K562 (cell line): ENCODE measurements around the gene FRMD5. TPM values are rescaled to one million over a fixed set of nuclear protein-coding genes. Genes with fewer than 3 reads are reported as not detected.

Source experiments
- ATAC-seq: fragments of 200-7000 bp; cut with Tn5 transposase; 3 replicates; pipeline ENCODE4 v1.9.1; 2020; ENCODE audit warnings: moderate library complexity
- BruUV-seq: library from RNA; stranded (reverse); fragments of 400-500 nt; replicated peaks from 2 replicates; lab custom pipeline; 2021; lab: Mats Ljungman, UMichigan
- CTCF ChIA-PET: fragments of 300-600 bp; formaldehyde crosslinking; extraction: SDS; loops from one replicate; lab custom pipeline; 2021; ENCODE audit warnings: low intra/inter-chr PET ratio; lab: Yijun Ruan, JAX
- POLR2A ChIA-PET: fragments of 300-600, 350-650 bp; sonication (Branson Sonifier 250); formaldehyde crosslinking; extraction: SDS; loops from one replicate; lab custom pipeline; 2021; ENCODE audit warnings: antibody characterized with exemption, inconsistent platforms; lab: Yijun Ruan, JAX
- DNase-seq, 4 experiments: peaks; one replicate each; pipeline versions ENCODE4 v3.0.0 to v3.0.0-alpha.2; 2011 to 2018; ENCODE audit warnings: low spot score in 3 of 4, mixed read lengths in 3 of 4; ENCODE audit errors: extremely low read depth in 1 of 4
- FAIRE-seq: peaks from 2 replicates; lab custom pipeline; 2011; peaks lifted over from hg19 to GRCh38; lab: Jason Lieb, UNC
- H2AFZ ChIP-seq: 2 replicates; pipeline ENCODE4 v1.6.0; 2011; ENCODE audit warnings: low read depth, low read length, control low read depth, inconsistent platforms
- H3K27ac ChIP-seq: fragments of 200-600 bp; 3 replicates; pipeline ENCODE4 v1.8.0; 2011; ENCODE audit warnings: low read depth, mild to moderate bottlenecking, control low read depth, inconsistent platforms, low read length, moderate library complexity, mixed read lengths; ENCODE audit errors: extremely low read depth
- H3K27me3 ChIP-seq, 2 experiments: fragments of 300-600 bp in 1 of 2; 2 replicates in 1 of 2; 3 replicates in 1 of 2; pipeline versions ENCODE4 v1.6.0 to v1.8.0; 2011; ENCODE audit warnings: inconsistent platforms in 2 of 2, low read length in 2 of 2, mild to moderate bottlenecking in 1 of 2, mixed read lengths in 1 of 2, moderate library complexity in 1 of 2; ENCODE audit not compliant: control insufficient read depth in 2 of 2, insufficient read depth in 2 of 2
- H3K36me3 ChIP-seq: fragments of 300-600 bp; 3 replicates; pipeline ENCODE4 v1.8.0; 2011; ENCODE audit warnings: mild to moderate bottlenecking, low read length, inconsistent platforms; ENCODE audit not compliant: control insufficient read depth, insufficient read depth
- H3K4me1 ChIP-seq, 2 experiments: fragments of 200-600 bp in 1 of 2; replicated peaks in 1 of 2; 2 replicates in 1 of 2; 3 replicates in 1 of 2; pipeline versions ENCODE4 v1.5.1 to v1.8.0; 2011; ENCODE audit warnings: inconsistent platforms in 2 of 2, low read length in 2 of 2, mild to moderate bottlenecking in 1 of 2, mixed read lengths in 1 of 2, moderate library complexity in 1 of 2; ENCODE audit not compliant: control insufficient read depth in 2 of 2, insufficient read depth in 2 of 2
- H3K4me2 ChIP-seq: 2 replicates; pipeline ENCODE4 v1.6.1; 2011; ENCODE audit warnings: low read length, control low read depth, inconsistent platforms, mixed read lengths; ENCODE audit not compliant: insufficient read depth
- H3K4me3 ChIP-seq: fragments of 200-600 bp; sonication (generic), shearing (Covaris generic); 2 replicates; pipeline ENCODE4 v1.5.1; 2016; ENCODE audit warnings: control low read depth, inconsistent platforms
- H3K79me2 ChIP-seq: fragments of 200-600 bp; 3 replicates; pipeline ENCODE4 v1.8.0; 2011; ENCODE audit warnings: low read length, inconsistent platforms; ENCODE audit not compliant: control insufficient read depth, insufficient read depth
- H3K9ac ChIP-seq, 2 experiments: 2 replicates each; pipeline versions ENCODE4 v1.6.0 to v1.6.1; 2011; ENCODE audit warnings: low read depth in 2 of 2, low read length in 2 of 2, control low read depth in 1 of 2, inconsistent platforms in 1 of 2, mild to moderate bottlenecking in 1 of 2, mixed read lengths in 1 of 2; ENCODE audit not compliant: insufficient read depth in 1 of 2
- H3K9me1 ChIP-seq: one replicate; pipeline ENCODE4 v1.6.0; 2011; ENCODE audit warnings: inconsistent platforms, mild to moderate bottlenecking, low read length, moderate library complexity; ENCODE audit not compliant: control insufficient read depth, insufficient read depth
- H3K9me3 ChIP-seq: replicated peaks from 2 replicates; pipeline ENCODE4 v1.5.1; 2011; ENCODE audit warnings: low read depth, low read length, inconsistent platforms; ENCODE audit not compliant: control insufficient read depth, insufficient read depth
- H4K20me1 ChIP-seq: replicated peaks from 2 replicates; pipeline ENCODE4 v1.6.1; 2011; ENCODE audit warnings: low read length, inconsistent platforms, mixed read lengths; ENCODE audit not compliant: control insufficient read depth, insufficient read depth
- ARID2 ChIP-seq: fragments of 450-650 bp; IDR thresholded peaks from 2 replicates; pipeline ENCODE4 v1.6.1; 2017; ENCODE audit warnings: antibody characterized with exemption, mild to moderate bottlenecking
- BMI1 ChIP-seq: fragments of 150-350 bp; IDR thresholded peaks from 2 replicates; pipeline ENCODE4 v1.6.1; 2014; ENCODE audit warnings: low read length
- DACH1 ChIP-seq: fragments of 450-650 bp; IDR thresholded peaks from 2 replicates; pipeline ENCODE4 v1.6.1; 2018; ENCODE audit not compliant: partially characterized antibody
- HDAC6 ChIP-seq: IDR thresholded peaks from 2 replicates; pipeline ENCODE4 v1.6.1; 2012; ENCODE audit warnings: low read depth, mild to moderate bottlenecking, control low read depth, inconsistent platforms, low read length, moderate library complexity
- HDAC8 ChIP-seq: fragments of 450-650 bp; IDR thresholded peaks from 2 replicates; pipeline ENCODE4 v1.6.1; 2016; ENCODE audit warnings: mild to moderate bottlenecking, missing genetic modification characterization, moderate library complexity, missing compliant biosample characterization
- MAFG ChIP-seq: fragments of 450-650 bp; conservative IDR thresholded peaks from 2 replicates; pipeline ENCODE4 v1.6.1; 2016; ENCODE audit warnings: missing genetic modification characterization, missing compliant biosample characterization
- MAZ ChIP-seq, 2 experiments: fragments of 450-650 bp in 1 of 2; sonication (generic) in 1 of 2; formaldehyde crosslinking; IDR thresholded peaks in 1 of 2; conservative IDR thresholded peaks in 1 of 2; 2 replicates each; pipeline versions ENCODE4 v1.4.0 to v1.5.0; 2020; ENCODE audit warnings: mild to moderate bottlenecking in 1 of 2, missing genetic modification reagents in 1 of 2
- RFX5 ChIP-seq: IDR thresholded peaks from 2 replicates; pipeline ENCODE4 v1.6.1; 2011; ENCODE audit warnings: low read depth, mild to moderate bottlenecking, improper control_type of control experiment, low read length
- RNF2 ChIP-seq: sonication (generic); IDR thresholded peaks from 2 replicates; pipeline ENCODE4 v1.6.1; 2016
- ZKSCAN3 ChIP-seq: fragments of 250-450 bp; sonication (Bioruptor Pico); IDR thresholded peaks from 2 replicates; pipeline ENCODE4 v1.4.0; 2020
- ZNF134 ChIP-seq: fragments of 250-450 bp; sonication (Bioruptor Pico); conservative IDR thresholded peaks from 2 replicates; pipeline ENCODE4 v1.4.0; 2020
- ZNF583 ChIP-seq: fragments of 250-450 bp; sonication (Bioruptor Pico); IDR thresholded peaks from 2 replicates; pipeline ENCODE4 v1.4.0; 2020
- WGBS: fragments of 100-300 bp; shearing (Covaris generic); methylation state at CpG from one replicate; pipeline ENCODE4 v1.1.6; 2016; ENCODE audit warnings: low coverage, mixed read lengths; ENCODE audit not compliant: insufficient coverage; ENCODE audit errors: missing lambda C conversion rate; 5-methylcytosine and 5-hydroxymethylcytosine counted together
- in situ Hi-C: fragments of 300-500 bp; cut with MboI; formaldehyde crosslinking; loops from 4 replicates; pipeline ENCODE4 v1.15.0; 2018; ENCODE audit warnings: inconsistent platforms, mixed read lengths
- intact Hi-C: fragments of 100-400 bp; cut with micrococcal nuclease; formaldehyde crosslinking; loops from 2 replicates; pipeline ENCODE4 v1.14.2; 2022
- polyA plus RNA-seq, 8 experiments: library from polyadenylated mRNA; depleted of rRNA in 4 of 8; stranded (reverse) in 5 of 8; unstranded in 3 of 8; fragments of >200 nt; fragmentation: Nextera tagmentation in 2 of 8; fragmentation: Illumina TruSeq in 1 of 8; extraction: Ambion mirVana in 2 of 8; extraction: Trizol in 1 of 8; gene quantifications; 2 replicates each; pipeline versions ENCODE4 v1.2.1 to v1.2.3, GENCODE V29; 2011 to 2014; ENCODE audit warnings: inconsistent platforms in 1 of 8, missing spikeins in 1 of 8
- total RNA-seq, 7 experiments: library from RNA; depleted of rRNA in 6 of 7; stranded (reverse); fragments of >200 nt in 6 of 7; fragmentation: Illumina TruSeq in 2 of 7; extraction: Trizol in 2 of 7; gene quantifications; 2 replicates each; pipeline versions ENCODE4 v1.2.1 to v1.2.3, GENCODE V29; 2011 to 2021; ENCODE audit warnings: low replicate concordance in 1 of 7
- TF ChIP-seq, protein P1 (sequence below): fragments of 450-650 bp; IDR thresholded peaks from 2 replicates; pipeline ENCODE4 v1.6.1; 2016; ENCODE audit warnings: mild to moderate bottlenecking, moderate library complexity

Gene FRMD5
- total and polyA plus RNA-seq, 9 of the 15 experiments (the other 6 are each of a cell fraction or from before 2014, with no cell fraction given): 0.13 to 0.38 TPM; not detected in 7

DNA sequence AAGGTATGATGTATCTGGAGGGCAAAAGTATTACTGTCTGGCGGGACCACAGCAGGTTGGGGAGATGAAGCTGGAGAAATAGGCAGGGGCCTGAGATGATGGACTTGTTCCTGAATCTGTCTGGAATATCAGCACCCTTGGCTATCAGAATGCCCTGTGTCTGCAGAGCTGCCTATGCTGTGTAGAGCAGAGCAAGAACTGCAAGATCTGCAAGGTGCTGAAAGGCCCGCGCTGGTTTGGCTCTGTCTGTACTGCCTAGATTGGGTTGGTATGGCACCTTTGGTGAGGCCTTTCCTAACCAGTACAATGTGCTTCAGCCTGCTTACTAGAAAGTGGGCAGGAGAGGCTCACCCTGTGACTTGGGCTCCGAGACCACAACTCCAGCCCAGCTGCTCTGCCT is 271.5 kb downstream of the FRMD5 start:
- no peak for FAIRE-seq
- no peak overlapping the region for H2AFZ ChIP-seq
- H3K4me2 ChIP-seq: no peak overlapping the region
- in situ Hi-C loops: no loop called here
- BruUV-seq: no TSS peak
- H3K4me3 ChIP-seq: no peak overlapping the region
- 3% methylated on average over 4 of the region's 4 CpGs for WGBS
- H3K9me3 ChIP-seq: no peaks in the 10 kb centered on the region
- no peak overlapping the region for H3K27ac ChIP-seq
- H4K20me1 ChIP-seq: 0 out of 2 replicates have a peak, but pooled peaks cover 3% of the 10 kb centered on the region
- H3K79me2 ChIP-seq: no peaks in the 10 kb centered on the region
- POLR2A ChIA-PET: interaction anchor here (1.9 kb wide), 1 partner anchor 12 kb away, joined by 5 read pairs; no protein-coding TSS in a partner anchor
- ATAC-seq: no peak; the same call in 2 of the 3 replicates
- CTCF ChIA-PET: no interaction called here
- DNase-seq: no peak
- H3K36me3 ChIP-seq: no peaks in the 10 kb centered on the region
- H3K27me3 ChIP-seq: peaks cover 16 to 45% of the 10 kb centered on the region in 2 experiments; a peak in 4 of 5 replicates
- no peak overlapping the region for H3K9ac ChIP-seq
- intact Hi-C loops: no loop called here
- H3K4me1 ChIP-seq: no peaks in the 10 kb centered on the region
- no peaks in the 10 kb centered on the region for H3K9me1 ChIP-seq
- no peak for TF ChIP-seq ZNF583
- no peak for TF ChIP-seq MAFG
- no peak for TF ChIP-seq ARID2
- no peak for TF ChIP-seq RNF2
- TF ChIP-seq RFX5: no peak
- no peak for TF ChIP-seq HDAC6
- no peak for TF ChIP-seq MAZ (CRISPR knock-in tag; conservative IDR thresholded peaks at IDR 0.05 in 1 of 2, IDR thresholded peaks at IDR 0.05 in 1 of 2)
- no peak for TF ChIP-seq DACH1
- TF ChIP-seq ZKSCAN3 (CRISPR knock-in tag): no peak
- TF ChIP-seq BMI1: no peak
- TF ChIP-seq, protein P1, sequence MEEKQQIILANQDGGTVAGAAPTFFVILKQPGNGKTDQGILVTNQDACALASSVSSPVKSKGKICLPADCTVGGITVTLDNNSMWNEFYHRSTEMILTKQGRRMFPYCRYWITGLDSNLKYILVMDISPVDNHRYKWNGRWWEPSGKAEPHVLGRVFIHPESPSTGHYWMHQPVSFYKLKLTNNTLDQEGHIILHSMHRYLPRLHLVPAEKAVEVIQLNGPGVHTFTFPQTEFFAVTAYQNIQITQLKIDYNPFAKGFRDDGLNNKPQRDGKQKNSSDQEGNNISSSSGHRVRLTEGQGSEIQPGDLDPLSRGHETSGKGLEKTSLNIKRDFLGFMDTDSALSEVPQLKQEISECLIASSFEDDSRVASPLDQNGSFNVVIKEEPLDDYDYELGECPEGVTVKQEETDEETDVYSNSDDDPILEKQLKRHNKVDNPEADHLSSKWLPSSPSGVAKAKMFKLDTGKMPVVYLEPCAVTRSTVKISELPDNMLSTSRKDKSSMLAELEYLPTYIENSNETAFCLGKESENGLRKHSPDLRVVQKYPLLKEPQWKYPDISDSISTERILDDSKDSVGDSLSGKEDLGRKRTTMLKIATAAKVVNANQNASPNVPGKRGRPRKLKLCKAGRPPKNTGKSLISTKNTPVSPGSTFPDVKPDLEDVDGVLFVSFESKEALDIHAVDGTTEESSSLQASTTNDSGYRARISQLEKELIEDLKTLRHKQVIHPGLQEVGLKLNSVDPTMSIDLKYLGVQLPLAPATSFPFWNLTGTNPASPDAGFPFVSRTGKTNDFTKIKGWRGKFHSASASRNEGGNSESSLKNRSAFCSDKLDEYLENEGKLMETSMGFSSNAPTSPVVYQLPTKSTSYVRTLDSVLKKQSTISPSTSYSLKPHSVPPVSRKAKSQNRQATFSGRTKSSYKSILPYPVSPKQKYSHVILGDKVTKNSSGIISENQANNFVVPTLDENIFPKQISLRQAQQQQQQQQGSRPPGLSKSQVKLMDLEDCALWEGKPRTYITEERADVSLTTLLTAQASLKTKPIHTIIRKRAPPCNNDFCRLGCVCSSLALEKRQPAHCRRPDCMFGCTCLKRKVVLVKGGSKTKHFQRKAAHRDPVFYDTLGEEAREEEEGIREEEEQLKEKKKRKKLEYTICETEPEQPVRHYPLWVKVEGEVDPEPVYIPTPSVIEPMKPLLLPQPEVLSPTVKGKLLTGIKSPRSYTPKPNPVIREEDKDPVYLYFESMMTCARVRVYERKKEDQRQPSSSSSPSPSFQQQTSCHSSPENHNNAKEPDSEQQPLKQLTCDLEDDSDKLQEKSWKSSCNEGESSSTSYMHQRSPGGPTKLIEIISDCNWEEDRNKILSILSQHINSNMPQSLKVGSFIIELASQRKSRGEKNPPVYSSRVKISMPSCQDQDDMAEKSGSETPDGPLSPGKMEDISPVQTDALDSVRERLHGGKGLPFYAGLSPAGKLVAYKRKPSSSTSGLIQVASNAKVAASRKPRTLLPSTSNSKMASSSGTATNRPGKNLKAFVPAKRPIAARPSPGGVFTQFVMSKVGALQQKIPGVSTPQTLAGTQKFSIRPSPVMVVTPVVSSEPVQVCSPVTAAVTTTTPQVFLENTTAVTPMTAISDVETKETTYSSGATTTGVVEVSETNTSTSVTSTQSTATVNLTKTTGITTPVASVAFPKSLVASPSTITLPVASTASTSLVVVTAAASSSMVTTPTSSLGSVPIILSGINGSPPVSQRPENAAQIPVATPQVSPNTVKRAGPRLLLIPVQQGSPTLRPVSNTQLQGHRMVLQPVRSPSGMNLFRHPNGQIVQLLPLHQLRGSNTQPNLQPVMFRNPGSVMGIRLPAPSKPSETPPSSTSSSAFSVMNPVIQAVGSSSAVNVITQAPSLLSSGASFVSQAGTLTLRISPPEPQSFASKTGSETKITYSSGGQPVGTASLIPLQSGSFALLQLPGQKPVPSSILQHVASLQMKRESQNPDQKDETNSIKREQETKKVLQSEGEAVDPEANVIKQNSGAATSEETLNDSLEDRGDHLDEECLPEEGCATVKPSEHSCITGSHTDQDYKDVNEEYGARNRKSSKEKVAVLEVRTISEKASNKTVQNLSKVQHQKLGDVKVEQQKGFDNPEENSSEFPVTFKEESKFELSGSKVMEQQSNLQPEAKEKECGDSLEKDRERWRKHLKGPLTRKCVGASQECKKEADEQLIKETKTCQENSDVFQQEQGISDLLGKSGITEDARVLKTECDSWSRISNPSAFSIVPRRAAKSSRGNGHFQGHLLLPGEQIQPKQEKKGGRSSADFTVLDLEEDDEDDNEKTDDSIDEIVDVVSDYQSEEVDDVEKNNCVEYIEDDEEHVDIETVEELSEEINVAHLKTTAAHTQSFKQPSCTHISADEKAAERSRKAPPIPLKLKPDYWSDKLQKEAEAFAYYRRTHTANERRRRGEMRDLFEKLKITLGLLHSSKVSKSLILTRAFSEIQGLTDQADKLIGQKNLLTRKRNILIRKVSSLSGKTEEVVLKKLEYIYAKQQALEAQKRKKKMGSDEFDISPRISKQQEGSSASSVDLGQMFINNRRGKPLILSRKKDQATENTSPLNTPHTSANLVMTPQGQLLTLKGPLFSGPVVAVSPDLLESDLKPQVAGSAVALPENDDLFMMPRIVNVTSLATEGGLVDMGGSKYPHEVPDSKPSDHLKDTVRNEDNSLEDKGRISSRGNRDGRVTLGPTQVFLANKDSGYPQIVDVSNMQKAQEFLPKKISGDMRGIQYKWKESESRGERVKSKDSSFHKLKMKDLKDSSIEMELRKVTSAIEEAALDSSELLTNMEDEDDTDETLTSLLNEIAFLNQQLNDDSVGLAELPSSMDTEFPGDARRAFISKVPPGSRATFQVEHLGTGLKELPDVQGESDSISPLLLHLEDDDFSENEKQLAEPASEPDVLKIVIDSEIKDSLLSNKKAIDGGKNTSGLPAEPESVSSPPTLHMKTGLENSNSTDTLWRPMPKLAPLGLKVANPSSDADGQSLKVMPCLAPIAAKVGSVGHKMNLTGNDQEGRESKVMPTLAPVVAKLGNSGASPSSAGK: no peak
- no peak for TF ChIP-seq ZNF134 (CRISPR knock-in tag)
- TF ChIP-seq HDAC8 (tag): no peak
